Measurements from ENCODE around the gene SMIM36.
"Not testable (repeated sequence)": the region's sequence is repeated elsewhere in the genome, so short reads cannot be mapped to it uniquely, and the experiment has no call there.

SMIM36 gene

DNA sequence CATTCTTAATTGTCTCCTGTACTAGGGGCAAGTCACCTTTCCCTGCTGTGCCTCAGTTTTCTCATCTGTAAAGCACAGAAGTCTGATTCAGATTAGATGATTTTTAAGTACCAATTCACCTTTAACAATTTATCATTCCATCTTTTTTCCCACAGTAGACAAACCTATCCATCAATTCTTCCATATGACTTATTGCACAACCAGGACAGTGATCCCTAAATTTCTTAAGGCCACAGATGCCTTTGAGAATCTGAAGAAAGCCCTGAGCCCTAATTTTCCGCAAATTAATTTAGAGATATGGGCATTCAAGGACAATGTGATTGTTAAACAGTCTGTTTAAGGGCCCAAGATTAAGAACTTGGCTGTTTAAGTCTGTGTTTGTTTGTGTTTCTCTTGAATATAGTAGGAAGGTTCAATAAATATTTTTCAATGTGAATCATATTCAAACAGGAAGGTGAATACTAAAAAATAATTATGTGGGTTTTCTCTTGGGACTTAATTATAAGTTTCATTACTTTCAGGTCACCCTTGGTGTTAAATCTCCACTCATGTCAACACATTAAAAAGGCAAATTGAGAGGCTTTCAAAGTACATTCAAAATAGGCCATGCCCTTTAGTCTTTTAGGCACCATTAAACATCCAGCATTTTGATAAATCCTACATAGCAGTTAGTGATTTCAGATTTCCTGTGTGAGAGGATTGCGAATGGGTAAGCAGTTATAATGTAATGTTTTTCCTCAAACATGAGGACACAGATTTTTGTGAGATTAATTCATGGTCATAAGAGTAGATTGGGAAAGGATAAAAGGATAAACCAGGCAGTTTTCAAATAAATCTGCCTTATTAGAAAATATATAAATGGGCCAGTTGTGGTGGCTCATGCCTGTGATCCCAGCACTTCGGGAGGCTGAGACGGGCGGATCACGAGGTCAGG lies 54.7 kb downstream of the SMIM36 start:
- no peak for DNase-seq (ENCODE audit: low read depth in 3 of 3)

DNA sequence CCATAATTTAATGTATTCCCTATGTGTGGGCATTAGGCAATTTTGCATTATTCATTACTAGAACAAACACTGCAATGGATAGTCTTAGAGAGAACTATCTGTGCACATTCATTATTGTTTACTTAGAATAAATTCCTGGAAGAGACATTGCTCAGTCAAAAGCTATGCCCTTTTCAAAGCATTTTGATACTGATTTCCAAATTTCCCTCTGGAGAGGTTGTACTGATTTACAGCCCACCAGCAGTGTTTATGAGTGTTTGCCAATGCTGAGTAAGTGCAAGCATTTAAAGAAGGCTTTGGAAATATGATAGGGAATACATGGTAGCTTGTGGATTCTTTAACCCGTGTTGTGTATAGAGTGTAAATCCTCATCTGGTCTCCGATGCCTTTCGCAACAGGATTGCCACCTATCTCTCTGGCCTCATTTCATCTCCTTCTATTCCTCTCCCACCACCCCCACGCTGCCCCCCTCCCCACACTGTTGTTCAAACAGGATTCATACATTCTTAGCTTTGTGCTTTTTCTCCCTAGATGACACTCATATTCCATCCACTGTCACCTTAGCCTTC lies 56.3 kb downstream of the SMIM36 start:
- DNase-seq (ENCODE audit: low read depth in 3 of 3), result no peak

DNA sequence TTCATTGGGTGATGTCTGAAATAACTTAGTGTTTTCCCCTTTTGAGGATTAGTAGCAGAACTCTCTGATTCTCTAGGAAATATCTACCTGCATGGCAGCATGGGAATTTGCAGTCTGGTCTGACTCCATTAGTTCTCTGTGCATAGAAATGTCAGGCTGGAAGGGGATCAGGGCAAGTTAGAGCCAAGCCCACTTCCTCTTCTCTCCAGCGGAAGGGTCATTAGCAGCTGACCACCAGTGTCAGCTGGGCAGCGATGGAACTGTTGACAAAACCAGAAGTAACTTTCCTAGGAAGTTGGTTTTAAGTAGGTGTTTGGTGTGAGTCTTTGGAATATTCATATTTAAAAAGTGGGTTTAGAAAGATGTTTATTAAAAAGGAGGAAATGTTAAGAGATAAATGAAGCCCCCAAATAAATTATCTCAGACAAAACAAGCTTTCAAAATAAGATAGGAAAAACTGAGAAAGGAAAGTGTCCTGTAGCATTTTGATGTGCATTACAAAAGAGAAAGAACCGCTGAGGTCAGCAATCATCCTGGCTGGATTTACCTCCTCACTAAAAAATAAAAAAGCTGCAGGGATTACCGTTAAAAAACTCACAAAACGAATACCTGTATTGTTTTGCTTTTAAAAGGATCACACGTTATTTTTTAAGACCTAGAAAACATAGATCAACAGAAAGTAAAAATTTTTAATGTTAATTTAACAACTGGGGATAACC lies 57.3 kb downstream of the SMIM36 start:
- DNase-seq (ENCODE audit: low read depth in 3 of 3), result no peak

DNA sequence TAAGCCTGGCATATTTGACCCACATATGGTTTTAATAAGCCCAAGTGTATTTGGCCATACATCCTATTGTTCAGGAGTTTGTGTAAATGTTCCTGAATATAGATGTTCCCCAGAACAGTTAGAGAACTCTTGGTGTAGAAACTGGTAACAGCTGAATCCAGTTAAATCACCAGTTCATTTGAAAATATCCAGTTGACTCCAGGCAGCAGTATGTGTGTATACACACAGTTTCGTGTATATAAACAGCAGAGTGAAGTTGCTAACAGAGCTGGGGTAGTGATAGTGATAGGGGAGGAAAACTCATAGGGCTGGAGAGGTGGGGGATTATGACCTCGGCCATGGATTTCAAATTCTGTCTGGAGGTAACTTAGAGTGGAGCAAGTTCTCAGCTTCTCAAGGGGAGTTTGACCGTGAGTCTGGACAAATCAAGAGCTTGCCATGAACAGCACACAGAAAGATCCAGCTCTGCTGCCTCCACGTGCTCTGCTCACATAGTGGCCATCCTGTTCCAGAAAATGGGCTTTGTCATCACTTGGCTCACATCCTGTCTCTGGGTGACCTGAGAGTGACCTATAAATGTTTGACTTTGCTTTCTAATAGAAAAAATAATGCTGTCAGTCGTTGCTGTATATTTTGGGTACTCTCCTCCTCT lies 59.0 kb downstream of the SMIM36 start:
- no peak for DNase-seq (ENCODE audit: low read depth in 3 of 3)

DNA sequence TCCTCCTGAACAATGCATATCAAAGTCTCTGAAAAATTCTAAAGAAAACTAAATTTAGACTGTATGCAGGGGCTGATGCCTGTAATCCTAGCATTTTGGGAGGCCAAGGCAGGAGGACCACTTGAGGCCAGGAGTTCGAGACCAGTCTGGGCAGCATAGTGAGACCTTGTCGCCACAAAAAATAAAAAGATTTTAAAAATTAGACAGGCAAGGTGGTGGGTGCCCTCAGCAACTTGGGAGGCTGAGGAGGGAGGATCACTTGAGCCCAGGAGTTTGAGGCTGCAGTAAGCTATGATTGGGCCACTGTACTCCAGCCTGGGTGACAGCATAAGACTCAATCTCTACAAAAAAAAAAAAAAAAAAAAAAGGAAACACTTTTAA lies 59.5 kb downstream of the SMIM36 start:
- no peak for DNase-seq (ENCODE audit: low read depth in 3 of 3)

GRCh38 chr17:55451203-55451641 lies 60.0 kb downstream of the SMIM36 start:
- no peak for DNase-seq (ENCODE audit: low read depth in 3 of 3)

DNA sequence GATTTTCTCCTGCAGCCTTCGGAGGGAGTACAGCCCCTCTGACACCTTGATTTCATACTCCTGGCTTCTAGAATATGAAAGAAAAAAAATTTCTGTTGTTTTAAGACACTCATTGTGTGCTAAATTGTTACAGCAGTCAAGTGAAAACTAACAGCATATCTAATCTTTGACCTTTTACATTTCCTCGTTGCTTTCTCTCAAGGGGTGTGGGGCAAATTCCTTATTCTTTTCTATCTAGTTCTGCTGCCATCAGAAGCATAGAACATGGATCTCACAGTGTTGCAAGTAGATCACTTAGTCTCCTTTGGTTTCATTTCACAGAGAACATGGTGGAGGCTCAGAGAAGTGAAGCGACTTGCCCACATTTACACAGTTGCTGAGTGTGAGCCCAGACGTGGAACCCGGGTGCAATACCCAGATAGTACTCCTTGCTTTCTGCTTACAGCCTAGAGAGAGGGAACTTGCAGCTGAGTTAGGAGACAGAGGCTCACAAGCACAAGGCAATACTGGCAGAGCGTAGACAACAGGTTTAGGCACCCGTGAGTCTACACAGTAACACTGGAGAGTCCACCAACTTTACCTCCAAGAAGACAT lies 60.9 kb downstream of the SMIM36 start:
- DNase-seq (ENCODE audit: low read depth in 3 of 3), result no peak

- no peak for DNase-seq (ENCODE audit: low read depth in 3 of 3)
Observed at GRCh38 chr17:55448681-55449080, 62.6 kb downstream of the SMIM36 start.

DNA sequence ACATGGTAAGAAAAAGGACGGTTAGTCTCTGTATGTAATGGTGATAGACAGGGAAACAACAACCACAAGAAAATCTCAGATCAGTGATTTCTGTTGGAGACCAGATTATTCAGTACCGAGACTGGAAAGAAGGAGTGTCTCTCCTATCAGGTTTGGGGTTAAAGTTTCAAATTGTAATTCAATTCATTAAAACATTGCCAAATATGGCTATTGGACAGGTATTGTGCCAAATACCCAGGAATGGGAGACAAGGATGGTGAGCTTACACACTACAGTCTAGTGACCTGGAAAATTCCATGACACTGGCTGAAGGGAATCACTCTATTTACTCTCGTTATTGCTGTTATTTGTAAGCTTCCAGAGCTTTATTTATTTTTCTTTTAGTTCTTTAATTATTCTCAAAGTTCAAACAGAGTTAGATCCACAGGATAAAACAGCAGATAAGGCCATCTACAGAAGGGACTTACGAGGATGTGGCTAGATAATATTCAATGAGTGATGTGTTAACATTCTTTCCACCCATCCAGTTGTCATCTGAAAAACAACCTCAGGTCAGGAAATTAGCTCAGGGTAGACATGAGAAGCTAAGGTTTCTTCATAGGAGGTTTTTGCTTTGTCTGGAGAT lies 64.6 kb downstream of the SMIM36 start:
- DNase-seq (ENCODE audit: low read depth in 3 of 3), result no peak

DNA sequence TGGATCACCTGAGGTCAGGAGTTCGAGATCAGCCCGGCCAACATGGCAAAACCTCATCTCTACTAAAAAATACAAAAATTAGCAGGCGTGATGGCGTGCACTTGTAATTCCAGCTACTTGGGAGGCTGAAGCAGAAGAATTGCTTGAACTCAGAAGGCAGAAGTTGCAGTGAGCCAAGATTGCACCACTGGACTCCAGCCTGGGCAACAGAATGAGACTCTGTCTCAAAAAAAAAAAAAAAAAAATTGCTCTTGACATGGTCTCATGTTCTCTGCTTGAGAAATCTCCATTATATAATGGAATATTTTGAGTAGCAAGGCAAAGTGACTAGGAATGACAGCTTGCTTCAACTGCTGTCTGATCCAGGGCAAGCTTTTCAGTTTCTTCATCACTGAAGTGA lies 65.2 kb downstream of the SMIM36 start:
- not testable (repeated sequence) for DNase-seq (ENCODE audit: low read depth in 3 of 3)

- no peak for DNase-seq (ENCODE audit: low read depth in 3 of 3)
Observed at GRCh38 chr17:55444471-55445441, 66.5 kb downstream of the SMIM36 start.

DNA sequence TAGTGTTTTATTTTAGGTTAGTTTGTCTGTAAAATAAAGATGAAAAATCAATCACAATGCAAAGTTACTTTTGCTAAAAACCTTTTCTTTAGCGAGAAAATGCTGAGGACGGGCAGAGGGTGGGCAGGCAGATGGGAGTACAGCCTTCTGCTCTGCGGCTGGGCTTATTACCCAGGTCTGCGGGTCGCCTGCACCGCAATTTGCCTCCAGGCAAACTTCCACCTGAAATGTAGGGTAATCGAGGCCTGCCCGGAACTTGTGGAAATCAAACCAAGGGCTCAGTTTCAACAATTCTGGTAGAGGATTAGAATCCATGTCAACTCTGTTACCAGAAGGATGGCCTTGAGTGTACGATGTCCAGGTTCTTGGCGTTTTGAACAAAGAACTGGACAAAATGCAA lies 67.3 kb downstream of the SMIM36 start:
- no peak for DNase-seq (ENCODE audit: low read depth in 3 of 3)

- DNase-seq (ENCODE audit: low read depth in 3 of 3), result no peak
Observed at GRCh38 chr17:55442953-55443683, 68.1 kb downstream of the SMIM36 start.

- no peak for DNase-seq (ENCODE audit: low read depth in 3 of 3)
Observed at GRCh38 chr17:55442462-55442861, 68.8 kb downstream of the SMIM36 start.

- no peak for DNase-seq (ENCODE audit: low read depth in 3 of 3)
Observed at GRCh38 chr17:55441544-55441943, 69.7 kb downstream of the SMIM36 start.

DNA sequence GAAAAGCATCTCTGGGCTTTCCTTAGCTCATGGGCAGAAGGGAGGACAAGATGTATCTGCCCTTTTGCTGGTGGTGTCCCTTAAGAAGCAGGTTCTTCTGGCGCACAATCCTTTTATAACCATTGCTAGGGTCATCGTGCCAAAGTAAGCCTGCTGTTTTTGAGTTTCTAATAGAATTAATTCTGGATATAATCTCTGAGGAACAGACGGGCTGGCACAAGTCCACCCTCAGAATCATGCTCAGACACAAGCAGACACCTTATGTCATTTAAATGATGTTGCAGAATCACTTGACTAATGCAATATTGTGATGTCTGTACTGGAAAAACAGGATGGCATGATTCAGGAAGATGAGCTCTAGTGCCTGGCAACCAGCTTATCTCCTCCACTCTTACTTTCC lies 70.9 kb downstream of the SMIM36 start:
- DNase-seq (ENCODE audit: low read depth in 3 of 3), result no peak

DNA sequence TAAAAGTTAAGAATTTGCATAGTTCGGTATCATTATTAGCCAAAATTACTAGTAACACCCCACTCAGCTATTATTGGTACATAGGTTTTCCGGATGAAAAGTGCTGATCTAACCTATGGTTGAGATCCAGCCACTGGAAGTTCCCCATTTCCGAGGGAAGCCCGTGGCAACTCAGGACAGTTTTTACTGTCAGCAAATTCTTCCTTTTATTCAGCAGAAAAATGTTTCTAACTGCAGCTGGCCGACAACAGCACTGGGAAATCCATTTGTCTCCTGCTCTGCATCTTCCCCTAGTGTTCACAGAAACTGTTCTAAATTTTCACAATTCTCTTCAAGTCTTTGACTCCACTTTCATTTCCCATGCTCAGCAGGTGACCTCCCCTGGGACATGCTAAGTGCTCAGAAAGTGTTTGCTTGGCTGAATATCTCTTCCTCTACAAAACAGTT lies 74.1 kb downstream of the SMIM36 start:
- no peak for DNase-seq (ENCODE audit: low read depth in 3 of 3)

- no peak for DNase-seq (ENCODE audit: low read depth in 3 of 3)
Observed at GRCh38 chr17:55436224-55437158, 74.8 kb downstream of the SMIM36 start.

Data from stimulated activated CD4-positive, alpha-beta T cell treated with anti-CD3 and anti-CD28 coated beads, TNF-alpha, amount 100 ng/mL, for 48 hours (primary cell).